ENCODE measurements around the gene NCAPH2. TPM values are rescaled to one million over a fixed set of nuclear protein-coding genes. Genes with fewer than 3 reads are reported as not detected.

NCAPH2 gene
- total and polyA plus RNA-seq, 9 of the 15 experiments (the other 6 are each of a cell fraction or from before 2014, with no cell fraction given): 3.6 to 88.6 (median 32.4) TPM

GRCh38 chr22:50521710-50522109 is 13.7 kb downstream of the NCAPH2 start:
- in situ Hi-C loops (cut with MboI) (loop anchor here (5.0 kb wide), 1 partner anchor 46 kb away; no protein-coding TSS in a partner anchor), intact Hi-C loops (cut with micrococcal nuclease) (no loop called here)
- 98% methylated on average over 9 of the region's 10 CpGs for WGBS (ENCODE audit: insufficient coverage, low coverage, missing lambda C conversion rate)
- Histone ChIP-seq H3K36me3 (ENCODE audit: control insufficient read depth, insufficient read depth, low read length) (peaks cover 70% of the 10 kb centered on the region; the same call in 1 of the 3 replicates), H3K27ac (ENCODE audit: extremely low read depth, low read depth, low read length) (no peak overlapping the region), H3K27me3 (ENCODE audit: control insufficient read depth in 2 of 2, insufficient read depth in 2 of 2, low read length in 2 of 2) (no peaks in the 10 kb centered on the region), H2AFZ (ENCODE audit: low read depth, low read length) (no peak overlapping the region), H3K9me3 (replicated peaks; ENCODE audit: control insufficient read depth, insufficient read depth, low read depth, low read length) (no peaks in the 10 kb centered on the region), H4K20me1 (replicated peaks; ENCODE audit: control insufficient read depth, insufficient read depth, low read length) (peaks cover 12% of the 10 kb centered on the region; the same call in 1 of the 2 replicates), H3K4me3 (no peak overlapping the region), H3K4me1 (replicated peaks in 1 of 2; ENCODE audit: control insufficient read depth in 2 of 2, insufficient read depth in 2 of 2, low read length in 2 of 2) (peaks cover 2 to 40% of the 10 kb centered on the region in 2 experiments; a peak in 4 of 5 replicates), H3K9me1 (ENCODE audit: control insufficient read depth, insufficient read depth, low read length) (no peaks in the 10 kb centered on the region), H3K9ac (ENCODE audit: insufficient read depth in 1 of 2, low read depth in 2 of 2, low read length in 2 of 2) (no peak overlapping the region), H3K4me2 (ENCODE audit: insufficient read depth, low read length) (no peak overlapping the region), H3K79me2 (ENCODE audit: control insufficient read depth, insufficient read depth, low read length) (peaks cover 28% of the 10 kb centered on the region)
- FAIRE-seq: no peak
- TF ChIP-seq RBFOX2 (IDR thresholded peaks at IDR 0.05; ENCODE audit: low read depth, low read length) (peak; percentile 16; the same call in 1 of the 2 replicates), KAT8 (IDR thresholded peaks at IDR 0.05; ENCODE audit: low read depth) (no peak), POLR2G (IDR thresholded peaks at IDR 0.05; ENCODE audit: low read depth, low read length) (peak; percentile 65)
- DNase-seq (ENCODE audit: extremely low read depth in 1 of 4, low spot score in 3 of 4): no peak
- no TSS peak for BruUV-seq (replicated peaks)
- CTCF ChIA-PET (ENCODE audit: low intra/inter-chr PET ratio): no interaction called here
- POLR2A ChIA-PET: interaction anchor here (0.5 to 5.3 kb wide), 6 partner anchors 7 to 331 kb away, joined by 3 to 65 read pairs (median 4); partner anchors contain the start of genes LMF2 and NCAPH2
- no peak for ATAC-seq

GRCh38 chr22:50522208-50522805 is 14.3 kb downstream of the NCAPH2 start:
- DNase-seq (ENCODE audit: extremely low read depth in 1 of 4, low spot score in 3 of 4): no peak
- H3K79me2 ChIP-seq (ENCODE audit: control insufficient read depth, insufficient read depth, low read length): peaks cover 34% of the 10 kb centered on the region
- in situ Hi-C loops (cut with MboI) (loop anchor here (5.0 kb wide), 1 partner anchor 45 kb away; no protein-coding TSS in a partner anchor), intact Hi-C loops (cut with micrococcal nuclease) (no loop called here)
- H3K36me3 ChIP-seq (ENCODE audit: control insufficient read depth, insufficient read depth, low read length): peaks cover 64% of the 10 kb centered on the region; the same call in 1 of the 3 replicates
- peaks cover 8 to 46% of the 10 kb centered on the region in 2 experiments; a peak in 4 of 5 replicates for H3K4me1 ChIP-seq (replicated peaks in 1 of 2; ENCODE audit: control insufficient read depth in 2 of 2, insufficient read depth in 2 of 2, low read length in 2 of 2)
- H3K4me3 ChIP-seq: no peak overlapping the region
- peaks cover 12% of the 10 kb centered on the region; the same call in 1 of the 2 replicates for H4K20me1 ChIP-seq (replicated peaks; ENCODE audit: control insufficient read depth, insufficient read depth, low read length)
- no peak overlapping the region for H2AFZ ChIP-seq (ENCODE audit: low read depth, low read length)
- no TSS peak for BruUV-seq (replicated peaks)
- H3K9me1 ChIP-seq (ENCODE audit: control insufficient read depth, insufficient read depth, low read length): no peaks in the 10 kb centered on the region
- peak overlapping the region in 1 of 2 experiments; percentile 9; a peak in 1 of 4 replicates for H3K9ac ChIP-seq (ENCODE audit: insufficient read depth in 1 of 2, low read depth in 2 of 2, low read length in 2 of 2)
- no peak overlapping the region for H3K27ac ChIP-seq (ENCODE audit: extremely low read depth, low read depth, low read length)
- WGBS (ENCODE audit: insufficient coverage, low coverage, missing lambda C conversion rate): 91% methylated on average over 8 of the region's 15 CpGs
- no peak for FAIRE-seq
- H3K9me3 ChIP-seq (replicated peaks; ENCODE audit: control insufficient read depth, insufficient read depth, low read depth, low read length): no peaks in the 10 kb centered on the region
- ChIA-PET CTCF (ENCODE audit: low intra/inter-chr PET ratio) (no interaction called here), POLR2A (interaction anchor here (0.5 to 5.3 kb wide), 9 partner anchors 8 to 331 kb away, joined by 3 to 65 read pairs (median 4); partner anchors contain the start of genes LMF2, NCAPH2 and SYCE3)
- H3K4me2 ChIP-seq (ENCODE audit: insufficient read depth, low read length): no peak overlapping the region
- no peak for ATAC-seq
- no peaks in the 10 kb centered on the region for H3K27me3 ChIP-seq (ENCODE audit: control insufficient read depth in 2 of 2, insufficient read depth in 2 of 2, low read length in 2 of 2)
- no peak for TF ChIP-seq AFF1 (IDR thresholded peaks at IDR 0.05; ENCODE audit: low read depth in 1 of 2, partially characterized antibody in 2 of 2)
- no peak for TF ChIP-seq ZBED1 (IDR thresholded peaks at IDR 0.05)
- no peak for TF ChIP-seq PPARD (CRISPR knock-in tag; IDR thresholded peaks at IDR 0.05)
